AG10803 (cell line): ENCODE measurements around the gene ZNF554.

Experiments
- DNase-seq: peaks from one replicate; pipeline ENCODE4 v3.0.0; 2010; ENCODE audit warnings: low read depth
- H3K4me3 ChIP-seq: 2 replicates; pipeline ENCODE4 v1.5.1; 2011; ENCODE audit warnings: mild to moderate bottlenecking, low read length, control low read depth
- CTCF ChIP-seq: conservative IDR thresholded peaks from 2 replicates; pipeline ENCODE4 v1.5.1; 2011; ENCODE audit warnings: mild to moderate bottlenecking, low read length, control low read depth, inconsistent platforms

Gene ZNF554

GRCh38 chr19:2822846-2823245, 3.2 kb downstream of the ZNF554 start:
- no peak overlapping the region for H3K4me3 ChIP-seq
- no peak for DNase-seq
- TF ChIP-seq CTCF, result no peak

GRCh38 chr19:2823646-2824045, 4.0 kb downstream of the ZNF554 start:
- H3K4me3 ChIP-seq, result no peak overlapping the region
- no peak for DNase-seq
- no peak for TF ChIP-seq CTCF

- no peak overlapping the region for H3K4me3 ChIP-seq
- DNase-seq, result no peak
- no peak for TF ChIP-seq CTCF
These were observed 4.5 kb downstream of the ZNF554 start for GRCh38 chr19:2824129-2824528.

GRCh38 chr19:2827022-2827421, 7.4 kb downstream of the ZNF554 start:
- TF ChIP-seq CTCF, result no peak
- DNase-seq, result no peak
- no peak overlapping the region for H3K4me3 ChIP-seq

- no peak overlapping the region for H3K4me3 ChIP-seq
- no peak for DNase-seq
- no peak for TF ChIP-seq CTCF
These were observed 8.3 kb downstream of the ZNF554 start for GRCh38 chr19:2827840-2828489.

- TF ChIP-seq CTCF, result no peak
- DNase-seq, result no peak
- H3K4me3 ChIP-seq, result no peak overlapping the region
These were observed 14.7 kb downstream of the ZNF554 start for GRCh38 chr19:2834294-2834871.

- TF ChIP-seq CTCF, result no peak
These were observed 17.8 kb downstream of the ZNF554 start for GRCh38 chr19:2837430-2837829.

More at GRCh38 chr19:2837430-2837829, 17.8 kb downstream of the ZNF554 start:
- no peak for DNase-seq
- H3K4me3 ChIP-seq, result no peak overlapping the region
